GM19455 (cell line): ENCODE data around the gene CORIN.
"Not testable (repeated sequence)": the region's sequence is repeated elsewhere in the genome, so short reads cannot be mapped to it uniquely, and the experiment has no call there.

Experiments
- ATAC-seq: cut with Tn5 transposase; IDR thresholded peaks from one replicate; pipeline ENCODE4 v1.9.1; 2021; ENCODE audit not compliant: unreplicated experiment

The CORIN gene

DNA sequence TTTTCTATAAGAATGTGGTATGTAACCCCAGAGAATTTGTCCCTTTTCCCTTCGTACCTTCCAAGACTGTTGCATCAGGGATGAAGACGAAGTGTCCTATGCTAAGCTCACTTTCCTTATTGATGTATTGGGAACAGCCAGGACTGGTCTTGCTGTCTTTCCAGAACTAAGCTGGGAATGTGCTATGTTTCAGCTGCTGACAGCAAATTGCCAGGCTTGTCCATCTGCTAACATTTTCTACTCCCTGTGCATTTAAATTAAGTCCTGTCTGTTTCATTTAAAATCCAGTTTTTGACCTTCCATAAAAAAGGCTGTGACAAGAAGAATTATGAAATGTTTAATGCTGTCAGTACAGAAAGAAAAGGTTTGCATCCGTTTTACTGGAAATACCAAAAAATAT, 264.9 kb downstream of the CORIN start:
- ATAC-seq: no peak

DNA sequence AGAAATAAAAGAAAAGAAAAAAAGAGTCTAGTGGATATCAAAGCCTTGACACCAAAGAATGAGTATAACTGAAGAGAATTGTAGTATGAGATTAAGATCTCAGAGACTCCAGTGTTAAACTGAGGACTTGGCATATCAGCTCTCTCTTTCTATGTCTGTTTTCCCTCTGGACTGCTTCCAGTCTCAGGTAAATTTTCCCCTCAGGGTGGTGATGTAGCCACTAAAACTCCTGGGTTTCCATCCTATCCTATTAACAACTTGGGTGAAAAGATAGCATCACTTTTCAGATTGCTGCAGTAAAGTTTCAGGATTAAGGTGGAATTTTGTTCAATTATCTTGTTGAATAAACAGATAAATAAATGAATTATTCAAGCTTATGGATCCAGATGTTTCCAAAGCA, 267.1 kb downstream of the CORIN start:
- ATAC-seq: no peak

DNA sequence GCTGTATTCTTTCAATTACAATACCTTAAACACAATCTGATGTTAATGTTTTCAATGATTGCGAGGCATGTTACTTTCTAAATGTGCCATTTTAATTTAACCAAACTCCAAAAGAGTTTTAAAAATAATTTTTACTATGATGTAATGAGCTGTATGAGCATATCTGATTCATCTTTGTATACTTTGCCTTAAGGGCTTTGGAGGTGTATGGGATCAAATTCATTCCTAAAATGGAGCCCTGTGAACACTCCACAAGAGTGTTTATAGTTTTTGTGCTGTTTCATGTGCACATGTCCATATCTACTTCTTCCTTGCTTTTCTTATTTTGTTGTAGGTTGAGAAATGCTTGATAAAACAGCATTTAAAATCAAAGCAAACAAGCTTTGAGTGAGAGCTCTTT, 270.4 kb downstream of the CORIN start:
- ATAC-seq: no peak

DNA sequence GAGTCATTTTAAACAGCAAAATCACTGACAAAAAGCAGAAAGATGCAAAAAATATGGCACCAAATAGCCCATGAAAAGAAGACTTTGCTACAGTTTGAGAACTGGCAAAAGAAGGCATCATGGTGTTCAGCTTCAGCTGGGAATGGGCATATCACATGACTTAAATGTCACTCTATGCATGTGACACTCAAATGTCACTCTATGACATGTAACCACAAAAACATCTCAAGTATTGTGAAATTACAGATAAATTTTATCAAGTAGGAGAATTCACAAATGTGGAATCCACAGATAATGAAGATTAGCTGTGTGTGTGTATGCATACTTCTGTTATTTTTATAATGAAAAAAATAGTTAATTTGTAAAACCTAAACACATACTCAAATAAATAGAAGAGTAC, 270.9 kb downstream of the CORIN start:
- no peak for ATAC-seq

DNA sequence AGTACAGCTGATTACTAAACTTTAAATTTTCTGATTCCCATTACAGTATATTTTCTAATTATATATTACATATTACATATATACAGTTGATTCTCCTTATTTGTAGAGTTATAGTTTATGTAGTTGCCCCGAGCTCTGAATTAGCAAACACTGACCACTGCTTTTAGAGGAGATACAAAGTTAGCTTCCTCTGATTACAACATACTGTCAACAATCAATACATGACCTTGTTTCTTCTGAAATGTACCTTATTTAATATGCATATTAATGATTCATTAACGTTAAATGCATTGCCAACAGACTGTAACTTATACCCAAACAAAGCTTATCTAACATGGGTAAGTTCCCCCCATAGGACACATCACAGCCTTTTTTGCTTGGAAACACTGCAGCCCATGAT, 271.3 kb downstream of the CORIN start:
- no peak for ATAC-seq

DNA sequence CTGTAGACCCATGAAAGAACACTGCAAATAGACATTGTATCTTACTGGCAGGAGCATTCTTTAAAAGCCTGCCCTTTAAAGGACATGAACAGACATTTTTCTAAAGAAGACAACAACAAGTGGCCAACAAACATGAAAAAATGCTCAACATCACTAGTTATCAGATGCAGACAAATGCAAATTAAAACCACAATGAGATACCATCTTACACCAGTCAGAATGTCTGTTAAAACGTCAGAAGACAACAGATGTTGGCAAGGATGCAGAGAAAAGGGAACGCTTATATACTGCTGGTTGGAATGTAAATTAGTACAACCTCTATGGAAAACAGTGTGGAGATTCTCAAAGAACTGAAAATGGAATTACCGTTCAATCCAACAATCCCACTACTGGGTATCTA, 275.6 kb downstream of the CORIN start:
- no peak for ATAC-seq

DNA sequence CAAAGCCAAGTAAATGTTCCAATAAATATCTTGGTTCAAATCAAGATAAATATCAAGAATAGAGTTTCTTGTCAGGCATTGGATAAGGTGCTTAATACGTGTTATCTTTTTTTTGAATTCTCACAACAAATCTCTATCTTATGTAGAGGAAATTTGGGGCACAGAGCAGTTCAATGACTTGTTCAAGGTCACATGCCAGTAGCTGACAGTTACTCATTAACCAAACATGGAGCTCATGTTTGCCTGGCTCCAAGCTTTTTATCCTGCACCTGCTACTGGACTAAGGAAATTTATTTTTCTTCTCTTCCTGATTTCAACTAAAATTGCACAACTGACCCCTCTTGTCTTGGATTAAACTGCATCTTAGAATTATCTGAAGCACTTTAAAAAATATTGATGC, 276.5 kb downstream of the CORIN start:
- ATAC-seq: no peak

DNA sequence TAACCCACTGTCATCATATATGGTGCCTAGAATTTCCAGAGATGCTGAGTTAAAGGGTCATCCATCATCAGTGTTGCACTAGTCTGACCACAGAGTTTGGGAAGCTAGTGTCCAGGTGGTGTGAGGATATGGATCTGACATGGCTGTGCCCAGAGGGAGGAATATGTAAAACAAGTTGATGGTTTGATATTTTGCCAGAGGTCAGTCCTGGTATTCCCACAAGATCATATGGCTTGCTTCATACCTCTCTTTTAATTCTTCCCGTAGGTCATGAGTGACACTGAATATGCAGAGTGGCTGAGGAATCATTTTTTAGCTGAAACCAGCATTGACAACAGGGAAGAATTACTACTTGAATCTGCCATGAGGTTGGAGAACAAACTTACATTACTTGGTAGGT, 277.2 kb downstream of the CORIN start:
- ATAC-seq: no peak

DNA sequence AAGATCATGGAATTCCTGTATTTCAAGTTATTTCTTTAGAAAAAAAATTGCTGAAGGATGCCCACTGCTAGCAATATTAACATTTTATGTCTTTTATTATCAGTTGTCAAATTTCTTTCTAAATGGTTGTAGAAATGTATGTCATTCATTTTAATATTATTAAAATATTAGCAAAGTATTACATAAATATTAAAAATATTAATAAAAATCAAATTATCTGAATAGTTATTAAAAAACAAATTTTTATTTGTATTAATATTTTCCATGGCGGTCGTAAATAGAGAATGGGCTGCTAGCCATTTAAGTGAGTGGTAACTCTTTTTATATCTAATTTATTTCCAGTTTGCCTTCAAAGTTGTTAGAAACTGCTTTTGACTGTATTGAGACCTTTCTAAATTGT, 280.6 kb downstream of the CORIN start:
- ATAC-seq: no peak

DNA sequence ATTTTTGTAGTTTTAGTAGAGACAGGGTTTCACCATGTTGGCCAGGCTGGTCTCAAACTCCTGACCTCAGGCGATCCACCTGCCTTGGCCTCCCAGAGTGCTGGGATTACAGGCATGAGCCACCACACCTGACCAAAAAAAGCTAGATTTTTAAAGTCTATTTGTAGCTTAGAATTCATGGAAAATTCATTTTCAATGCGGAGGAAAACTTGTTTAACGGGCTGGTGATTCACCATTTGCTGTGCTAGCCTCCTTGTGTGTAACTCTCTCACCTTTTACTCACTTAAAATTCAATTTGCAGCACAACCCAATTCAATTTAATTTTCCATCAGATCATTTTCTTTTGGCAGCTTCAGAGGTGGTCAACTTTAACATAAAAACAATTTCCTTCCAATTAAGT, 281.9 kb downstream of the CORIN start:
- ATAC-seq: not testable (repeated sequence)

DNA sequence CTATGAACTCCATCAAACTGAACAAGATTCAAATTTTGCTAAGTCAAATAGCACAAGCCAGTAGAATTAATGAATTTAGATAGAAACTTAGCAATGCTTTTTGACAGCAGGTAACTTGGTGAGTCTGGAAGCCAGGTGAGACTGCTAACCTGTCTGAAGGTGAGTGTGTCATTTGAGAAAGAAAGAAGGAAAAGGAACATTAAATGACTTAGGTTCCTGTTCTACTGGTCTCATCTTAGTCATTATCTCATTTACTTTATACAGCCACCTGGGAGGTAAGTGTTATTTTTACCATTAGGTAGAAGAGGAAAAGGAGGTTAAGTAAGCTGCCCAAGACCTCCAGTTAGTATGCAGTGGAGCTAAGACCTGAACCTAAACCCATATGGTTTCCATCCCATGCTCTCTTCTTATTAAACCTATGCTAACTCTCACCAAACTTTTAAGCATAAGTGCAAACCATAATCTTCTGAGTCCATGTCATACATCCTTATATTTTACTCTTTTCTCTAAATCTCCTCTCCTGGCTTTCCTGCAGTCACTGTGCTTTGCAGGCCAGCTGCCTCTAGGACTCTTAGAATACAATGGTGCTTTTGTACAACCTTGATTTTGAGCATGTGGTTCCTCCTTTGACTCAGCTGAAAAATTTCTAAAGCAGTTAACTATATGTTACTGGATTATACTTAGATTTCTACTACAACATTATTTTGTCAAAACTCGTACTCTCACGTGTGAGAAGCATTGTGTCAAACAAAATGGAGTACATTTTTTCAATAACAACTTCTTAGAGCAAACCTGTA, 284.3 kb downstream of the CORIN start:
- no peak for ATAC-seq

DNA sequence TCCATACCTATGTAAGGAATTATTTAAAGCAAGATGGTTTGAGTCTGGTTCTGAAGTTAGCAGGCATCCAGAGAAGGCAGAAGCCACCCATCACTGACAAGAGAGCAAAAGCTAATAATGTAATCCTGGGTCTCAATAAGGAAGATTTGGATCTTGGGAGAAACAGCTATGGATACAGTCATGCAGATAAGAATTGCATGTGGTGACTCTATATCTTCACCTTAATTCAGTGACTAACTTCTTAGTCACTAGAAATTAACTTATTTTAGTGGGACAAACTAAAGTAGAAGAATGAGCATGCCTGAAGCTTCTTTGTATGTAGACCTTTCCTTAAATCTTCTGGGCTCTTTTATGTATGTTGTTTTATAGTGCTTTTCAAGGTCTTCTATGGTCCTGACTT, 286.2 kb downstream of the CORIN start:
- no peak for ATAC-seq

DNA sequence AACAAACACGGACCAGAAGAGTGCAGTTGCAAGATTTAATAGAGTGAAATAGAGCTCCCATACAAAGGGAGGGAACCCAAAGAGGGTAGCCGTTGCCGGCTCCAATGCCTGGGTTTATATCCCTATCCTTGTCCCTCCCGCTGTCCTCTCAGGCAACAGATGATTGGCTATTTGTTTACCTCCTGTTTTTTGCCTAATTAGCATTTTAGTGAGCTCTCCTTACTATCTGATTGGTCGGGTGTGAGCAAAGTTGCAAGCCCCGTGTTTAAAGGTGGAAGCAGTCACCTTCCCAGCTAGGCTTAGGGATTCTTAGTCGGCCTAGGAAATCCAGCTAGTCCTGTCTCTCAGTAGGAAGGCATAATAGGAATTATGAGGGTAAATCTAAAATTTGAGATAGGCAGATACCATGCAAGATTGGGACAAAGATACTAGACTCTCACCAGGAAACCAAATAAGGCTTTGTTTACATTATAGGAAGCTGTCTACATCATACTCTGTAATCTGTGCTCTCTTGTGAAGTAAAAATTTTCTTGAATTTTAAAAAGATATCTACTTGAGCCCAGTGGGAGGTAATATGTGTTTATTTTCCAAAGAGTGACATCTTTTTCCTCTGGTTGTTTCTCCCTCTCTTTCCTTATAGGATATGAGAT, 286.8 kb downstream of the CORIN start:
- no peak for ATAC-seq

DNA sequence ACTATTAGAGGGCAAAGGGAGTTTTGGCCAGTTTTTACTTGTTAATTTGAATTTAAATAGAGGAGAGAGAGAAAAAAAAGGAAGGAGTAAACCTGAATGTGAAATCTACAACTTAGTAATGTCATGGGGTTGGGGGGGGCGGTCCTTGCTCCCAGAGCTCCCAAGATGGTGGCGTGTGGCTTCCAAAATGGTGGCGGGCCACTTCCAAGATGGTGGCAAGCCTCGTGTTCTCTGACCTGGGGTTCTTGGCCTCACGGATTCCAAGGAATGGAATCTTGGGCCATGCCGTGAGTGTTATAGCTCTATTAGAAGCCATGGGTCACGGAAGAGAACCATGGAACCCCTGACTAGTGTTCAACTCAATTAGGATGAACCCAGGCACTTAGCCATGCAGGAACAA, 287.5 kb downstream of the CORIN start:
- ATAC-seq: not testable (repeated sequence)
